PFSK-1 (cell line): ENCODE data around the gene ST3GAL5.

ENCODE experiments used
- POLR2AphosphoS5 ChIP-seq: IDR thresholded peaks from 2 replicates; pipeline ENCODE4 v1.6.1; 2012; ENCODE audit warnings: low read depth, mild to moderate bottlenecking, control low read depth, low read length, moderate library complexity
- REST ChIP-seq, 2 experiments: IDR thresholded peaks; 2 replicates each; pipeline versions ENCODE4 v1.6.1 to v1.8.0; 2011 to 2012; ENCODE audit warnings: low read depth in 2 of 2, low read length in 2 of 2, control low read depth in 1 of 2, inconsistent platforms in 1 of 2, mild to moderate bottlenecking in 1 of 2, moderate library complexity in 1 of 2; ENCODE audit not compliant: insufficient read depth in 1 of 2
- TAF1 ChIP-seq: IDR thresholded peaks from 2 replicates; pipeline ENCODE4 v1.6.1; 2012; ENCODE audit warnings: low read length, control low read depth, borderline replicate concordance; ENCODE audit not compliant: insufficient read depth

DNA sequence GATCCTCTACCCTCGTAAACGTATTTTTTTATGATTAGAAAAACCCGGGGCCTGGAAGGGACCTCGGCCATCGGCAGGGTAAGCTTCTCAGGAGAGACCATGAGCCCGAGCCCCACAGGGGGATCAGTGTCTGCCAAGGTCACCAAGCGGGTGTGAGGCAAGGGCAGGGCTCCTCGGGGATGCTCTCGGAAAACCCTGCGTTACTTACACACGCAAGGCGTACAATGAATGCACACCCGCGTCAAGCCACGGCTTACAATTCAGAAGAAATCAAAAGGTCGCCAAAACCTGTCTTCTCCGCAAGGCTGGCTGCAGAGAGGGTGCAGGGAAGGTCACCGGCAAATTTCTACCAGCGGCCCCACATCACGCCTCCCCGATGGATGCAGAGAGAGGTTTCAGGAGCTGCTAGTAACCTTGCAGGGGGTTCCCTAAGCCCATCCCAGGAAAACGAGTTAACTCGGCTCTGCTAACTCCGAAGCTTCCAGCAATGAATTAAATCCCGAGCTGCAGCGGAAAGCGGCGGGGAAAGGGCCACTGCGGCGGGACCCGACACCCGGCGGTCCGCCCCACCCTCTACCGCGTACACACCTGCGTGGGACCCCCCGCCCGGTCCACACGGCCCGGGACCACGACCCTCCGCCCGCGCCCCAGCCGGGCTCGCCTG, 638 bp downstream of the ST3GAL5 start:
- TF ChIP-seq TAF1 (no peak), REST (IDR thresholded peaks at IDR 0.05; ENCODE audit: insufficient read depth in 1 of 2, low read depth in 2 of 2, low read length in 2 of 2) (no peak), POLR2AphosphoS5 (no peak)
